ENCODE data around the gene KCTD8.
A peak's percentile ranks its signal among the peaks of the same experiment; 100 is the strongest.

The KCTD8 gene

GRCh38 chr4:44448521-44449461 lies at the start of gene KCTD8:
KCTD8 (minus strand) TSS chr4:44448809.
- peak; percentile 34 for DNase-seq

- DNase-seq = no peak
Measured at GRCh38 chr4:44494810-44495701, 46.4 kb upstream of the KCTD8 start.

- DNase-seq = no peak
Measured at GRCh38 chr4:44493924-44494323, 45.3 kb upstream of the KCTD8 start.

- DNase-seq = no peak
Measured at GRCh38 chr4:44487341-44487740, 38.7 kb upstream of the KCTD8 start.

GRCh38 chr4:44479731-44480130 lies 31.1 kb upstream of the KCTD8 start:
- DNase-seq = no peak

GRCh38 chr4:44462259-44462658 lies 13.7 kb upstream of the KCTD8 start:
- no peak for DNase-seq

- no peak for DNase-seq
Measured at GRCh38 chr4:44447563-44448504, 775 bp downstream of the KCTD8 start.

- no peak for DNase-seq
Measured at GRCh38 chr4:44446801-44447562, 1.6 kb downstream of the KCTD8 start.

GRCh38 chr4:44446191-44446590 lies 2.4 kb downstream of the KCTD8 start:
- no peak for DNase-seq

GRCh38 chr4:44438687-44439086 lies 9.9 kb downstream of the KCTD8 start:
- DNase-seq = no peak

GRCh38 chr4:44434247-44434646 lies 14.4 kb downstream of the KCTD8 start:
- no peak for DNase-seq

GRCh38 chr4:44425614-44426208 lies 22.9 kb downstream of the KCTD8 start:
- no peak for DNase-seq

- no peak for DNase-seq
Measured at GRCh38 chr4:44422912-44423311, 25.7 kb downstream of the KCTD8 start.

- DNase-seq = no peak
Measured at GRCh38 chr4:44421330-44422065, 27.1 kb downstream of the KCTD8 start.

- no peak for DNase-seq
Measured at GRCh38 chr4:44415251-44415650, 33.4 kb downstream of the KCTD8 start.

- no peak for DNase-seq
Measured at GRCh38 chr4:44368413-44369167, 80.0 kb downstream of the KCTD8 start.

- DNase-seq = no peak
Measured at GRCh38 chr4:44354172-44354571, 94.4 kb downstream of the KCTD8 start.

- no peak for DNase-seq
Measured at GRCh38 chr4:44351069-44351468, 97.5 kb downstream of the KCTD8 start.

- DNase-seq = no peak
Measured at GRCh38 chr4:44342800-44343199, 105.8 kb downstream of the KCTD8 start.

- no peak for DNase-seq
Measured at GRCh38 chr4:44326741-44327140, 121.9 kb downstream of the KCTD8 start.
